Breast epithelium (tissue), 3 donors: ENCODE data around the gene CFAP20.

Source experiments
- CTCF ChIP-seq, 3 donors: fragments of 450-650 bp; IDR thresholded peaks; one replicate each; pipeline ENCODE4 v1.5.1; 2016 to 2017; ENCODE audit warnings: antibody characterized with exemption in 3 of 3, mild to moderate bottlenecking in 3 of 3, moderate library complexity in 3 of 3
- POLR2A ChIP-seq: fragments of 450-650 bp; IDR thresholded peaks from one replicate; pipeline ENCODE4 v1.6.1; 2016; ENCODE audit warnings: antibody characterized with exemption, mild to moderate bottlenecking, moderate library complexity
- POLR2AphosphoS5 ChIP-seq, 3 donors: sonication (generic); formaldehyde crosslinking; IDR thresholded peaks; one replicate each; pipeline ENCODE4 v1.6.1; 2017; ENCODE audit warnings: antibody characterized with exemption in 3 of 3

GRCh38 chr16:58107228-58107627 lies 22.0 kb downstream of the CFAP20 start:
- TF ChIP-seq POLR2A (no peak), CTCF (IDR thresholded peaks at IDR 0.05) (no peak), POLR2AphosphoS5 (IDR thresholded peaks at IDR 0.05) (no peak)
